NCI-H2029 (cell line): ENCODE measurements around the gene HIVEP2.

Experiments used
- DNase-seq: peaks from one replicate; lab custom pipeline; 2025; lab: John Stamatoyannopoulos, UW

Gene HIVEP2

DNA sequence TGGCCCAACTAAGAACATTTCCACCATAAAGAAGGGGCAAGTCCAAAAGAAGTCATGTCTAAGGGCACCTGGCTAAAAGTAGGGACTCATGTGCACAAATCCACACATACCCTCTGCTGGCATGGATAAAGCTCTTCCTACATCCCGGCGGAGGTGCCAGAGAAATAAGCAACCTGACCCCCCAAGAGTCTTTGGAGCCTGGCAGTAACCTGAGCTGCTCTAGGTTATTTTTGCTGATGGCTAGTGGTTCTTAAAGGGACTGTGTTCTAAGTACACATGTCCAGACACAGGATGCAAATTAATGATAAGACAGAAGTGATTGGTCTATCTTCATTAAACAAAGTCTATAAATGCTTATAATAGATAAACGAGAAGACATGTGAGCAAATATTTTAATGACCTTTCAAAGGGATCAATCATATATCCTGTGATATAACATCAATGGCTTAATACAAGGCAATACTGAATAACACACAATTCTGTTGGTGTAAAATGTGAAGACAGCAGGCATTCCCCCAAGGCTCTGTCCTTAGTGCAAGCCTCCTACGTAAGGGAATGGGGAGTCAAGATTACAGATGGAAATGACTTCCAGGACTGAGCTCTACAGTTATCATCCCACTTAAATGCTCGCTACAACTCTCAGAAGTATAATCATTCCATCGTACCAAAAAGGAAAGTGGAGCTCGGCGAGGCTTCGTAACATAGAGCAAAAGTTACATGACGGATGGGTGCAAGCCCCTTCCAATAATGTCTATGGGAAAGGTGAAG lies 52.5 kb downstream of the HIVEP2 start:
- DNase-seq: no peak

DNA sequence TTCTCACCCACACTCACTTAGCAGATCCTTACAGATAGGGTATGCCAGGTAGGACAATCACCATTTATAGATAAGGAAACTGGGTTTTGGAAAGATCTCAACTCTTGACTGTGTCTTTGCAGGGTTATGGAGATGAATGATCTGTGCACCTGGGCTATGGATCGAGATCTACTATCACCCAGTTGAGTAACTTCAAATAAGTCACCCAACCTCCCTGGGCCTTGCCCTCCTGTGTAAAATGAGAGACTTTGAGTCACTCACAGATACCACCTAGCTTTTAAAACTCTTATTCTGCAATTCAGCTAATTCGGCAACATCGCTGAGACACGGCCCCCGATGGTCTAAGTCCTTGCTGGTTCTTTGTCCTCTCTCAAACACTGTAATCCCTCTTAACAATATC lies 53.5 kb downstream of the HIVEP2 start:
- no peak for DNase-seq

DNA sequence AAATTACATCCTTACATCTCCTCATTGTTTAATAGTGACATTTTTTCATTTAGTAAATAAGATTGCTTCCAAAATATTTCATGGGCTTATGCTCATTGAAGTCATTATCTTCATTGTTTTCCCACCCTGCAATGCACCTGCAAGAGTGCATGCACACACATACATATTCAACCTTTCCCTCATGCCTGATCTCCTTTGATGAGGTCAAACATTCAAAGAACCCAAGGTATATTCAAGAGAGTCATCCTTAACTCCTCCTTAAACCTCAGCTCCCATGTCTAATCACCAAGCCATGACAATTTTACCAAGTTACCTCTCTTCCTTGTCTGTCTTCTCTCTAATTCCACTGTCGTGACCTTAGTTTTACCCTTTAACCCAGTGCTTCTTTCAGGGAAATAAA lies 56.5 kb downstream of the HIVEP2 start:
- no peak for DNase-seq

DNA sequence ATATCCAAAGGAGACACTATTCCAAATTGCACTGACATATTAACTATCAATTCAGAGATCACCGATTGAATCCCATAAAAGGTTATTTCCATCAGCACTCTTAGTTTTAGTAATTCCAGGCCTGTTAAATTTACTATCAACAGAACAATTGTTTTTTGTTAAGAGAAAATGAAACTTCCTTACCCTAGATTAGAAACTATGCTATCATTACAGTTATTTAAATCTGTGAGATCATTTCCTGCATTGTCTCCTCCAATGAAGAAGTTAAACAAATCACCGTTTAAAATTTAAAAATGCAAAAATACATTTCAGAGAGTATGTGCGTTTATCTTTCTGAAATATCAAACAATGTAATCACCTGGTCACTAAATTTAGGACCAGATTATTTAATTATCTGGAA lies 57.5 kb downstream of the HIVEP2 start:
- no peak for DNase-seq

DNA sequence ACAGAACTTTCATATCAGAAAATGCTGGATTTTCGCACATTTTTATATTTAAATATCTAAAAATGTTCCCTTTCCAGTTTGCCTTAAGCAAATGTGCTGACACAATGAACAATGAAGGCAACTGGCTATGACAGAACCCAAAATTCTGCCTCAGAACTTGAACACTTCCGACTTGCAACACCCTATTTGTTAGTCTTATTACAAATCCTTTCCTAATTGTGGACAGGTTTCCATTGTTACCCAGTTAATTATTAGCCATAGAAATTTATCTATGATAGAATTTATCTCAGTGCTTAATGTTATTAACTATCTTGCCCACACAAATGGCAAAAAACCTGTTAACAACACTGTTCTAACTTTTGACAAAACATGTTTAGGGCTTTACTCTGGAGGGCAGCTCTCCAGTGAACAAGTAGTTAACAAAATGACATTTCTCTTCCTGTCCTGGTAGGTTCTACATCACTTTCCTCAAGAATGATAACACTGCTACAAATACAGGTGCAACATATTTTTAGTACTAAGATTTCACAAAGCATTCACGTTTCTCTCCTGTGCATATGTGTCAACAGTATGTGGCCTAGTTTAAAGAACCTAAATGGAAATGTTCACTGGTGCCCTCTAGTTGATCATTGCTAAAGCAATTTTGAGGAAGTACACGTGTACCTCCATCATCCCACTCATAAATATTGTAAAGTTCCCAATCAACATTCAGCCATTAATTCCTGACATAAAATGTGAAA lies 58.4 kb downstream of the HIVEP2 start:
- DNase-seq: no peak

DNA sequence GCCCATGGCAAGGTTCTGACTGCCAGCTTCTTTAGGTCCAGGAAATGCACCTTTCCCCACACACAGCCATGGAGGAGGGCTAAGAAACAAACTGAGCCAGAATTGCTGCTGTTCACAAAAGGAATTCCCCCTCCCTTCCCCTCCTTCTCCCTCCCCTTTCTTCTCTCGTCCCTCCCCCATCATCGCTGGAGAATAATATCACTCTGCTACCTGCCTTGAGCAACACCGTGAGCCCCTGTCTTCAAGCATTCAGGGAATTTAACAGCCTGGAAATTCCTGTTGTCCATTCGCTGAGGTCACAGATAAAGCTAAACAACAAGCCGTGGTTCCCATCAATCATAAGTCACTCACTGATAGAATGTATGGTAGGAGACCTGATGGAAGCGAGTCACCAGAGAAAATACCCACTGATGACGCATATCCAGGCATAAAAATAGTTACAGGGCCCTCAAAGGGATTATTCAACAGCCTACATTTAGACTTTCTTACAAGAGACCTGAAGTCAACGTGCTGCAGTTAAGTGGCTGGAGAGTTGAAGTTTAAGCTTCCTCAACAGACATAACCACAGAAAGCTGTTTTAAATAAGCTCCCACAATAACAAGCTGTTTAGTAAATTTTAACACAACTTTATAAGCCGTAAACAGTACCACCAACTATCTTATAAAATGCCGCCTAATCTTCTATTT lies 59.7 kb downstream of the HIVEP2 start:
- no peak for DNase-seq

DNA sequence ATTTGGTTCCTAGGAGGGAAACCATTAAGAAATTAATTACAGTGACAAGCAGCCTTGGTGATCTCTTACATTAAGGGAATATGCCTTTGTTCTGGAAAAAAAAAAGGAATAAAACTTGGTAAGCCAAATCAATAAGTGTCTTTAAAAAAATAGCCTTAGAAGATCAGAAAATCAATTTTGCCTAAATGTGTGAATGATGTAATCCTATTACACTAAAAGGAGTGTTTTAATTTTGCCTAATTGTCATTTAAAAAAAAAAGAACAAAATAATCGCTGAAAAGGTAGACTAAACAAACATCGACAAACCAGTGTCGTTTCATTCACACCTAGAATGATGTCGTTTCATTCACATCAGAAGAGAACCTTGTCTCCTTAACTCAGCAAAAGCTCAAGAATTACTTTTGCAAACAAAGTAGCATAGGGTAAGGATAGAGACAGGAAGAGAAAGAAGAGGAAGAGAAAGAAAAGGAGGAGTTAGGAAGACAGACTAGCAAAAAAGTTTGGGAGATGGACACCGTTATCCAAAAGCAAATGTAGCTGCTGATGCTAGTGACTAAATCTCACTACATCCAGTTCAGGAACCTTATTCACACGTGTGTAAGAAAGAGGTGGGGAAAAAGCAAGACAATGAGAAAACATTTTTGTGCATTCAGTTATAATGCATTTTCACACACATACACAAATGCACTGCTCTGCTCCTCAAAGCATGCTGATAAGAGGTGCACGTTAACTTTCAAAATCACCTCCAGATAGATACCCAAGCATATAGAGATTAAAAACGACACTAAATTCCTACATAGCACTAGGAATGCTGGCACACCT lies 60.6 kb downstream of the HIVEP2 start:
- no peak for DNase-seq

DNA sequence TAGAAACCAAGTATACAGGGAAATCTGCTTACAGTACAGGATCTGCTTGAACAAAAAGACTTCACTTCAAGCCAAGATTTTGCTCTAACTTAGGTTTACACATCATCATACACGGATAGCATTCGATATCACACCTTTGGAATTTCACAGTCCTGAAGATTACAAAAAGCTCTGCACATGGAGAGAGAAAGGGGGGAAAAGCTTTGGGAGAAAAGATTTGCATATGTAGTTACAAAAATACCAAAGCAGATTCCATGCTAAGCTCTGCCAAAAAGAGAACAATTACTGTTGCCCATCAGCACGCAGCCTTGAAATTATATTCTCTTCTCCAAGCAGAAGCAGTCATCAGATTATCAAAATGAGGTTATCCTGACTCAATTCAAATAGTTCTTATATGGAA lies 62.0 kb downstream of the HIVEP2 start:
- DNase-seq: no peak

DNA sequence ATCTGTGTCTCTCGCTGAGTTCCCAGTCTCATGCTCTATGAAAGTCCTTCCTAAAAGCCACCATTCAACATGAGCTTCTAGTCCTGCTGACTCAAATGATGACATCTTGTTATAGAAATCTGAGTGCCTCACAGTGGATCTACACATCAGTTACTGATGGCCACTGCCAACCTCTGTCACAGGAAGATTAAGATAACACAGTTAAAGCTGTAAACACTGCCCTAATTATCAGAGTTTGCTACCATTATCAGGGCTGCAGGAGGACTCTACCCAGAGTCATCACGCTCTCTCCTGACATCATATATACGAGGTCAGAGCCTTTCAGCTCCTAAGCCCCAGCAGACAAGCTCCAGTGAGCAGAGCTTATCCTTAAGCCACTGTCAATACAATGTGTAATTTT lies 63.2 kb downstream of the HIVEP2 start:
- DNase-seq: no peak

DNA sequence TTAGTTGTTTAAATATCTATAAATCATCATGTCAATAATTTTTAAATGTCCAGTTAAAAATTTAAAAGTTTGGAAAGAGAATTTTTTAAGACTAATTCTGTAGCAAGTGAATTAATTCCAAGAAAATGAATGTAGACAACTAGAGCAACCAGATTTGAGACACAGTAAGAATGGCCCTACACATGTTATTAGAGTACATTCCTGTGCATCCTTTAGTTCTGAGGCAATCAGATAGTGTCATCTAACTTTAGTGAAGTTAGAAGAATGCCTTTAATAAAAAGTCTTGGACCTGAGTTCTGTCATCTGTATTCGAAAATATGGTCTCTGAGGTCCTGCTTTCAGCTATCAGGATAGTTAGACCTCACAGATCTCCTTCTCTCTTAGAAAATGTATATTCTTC lies 63.7 kb downstream of the HIVEP2 start:
- DNase-seq: no peak

DNA sequence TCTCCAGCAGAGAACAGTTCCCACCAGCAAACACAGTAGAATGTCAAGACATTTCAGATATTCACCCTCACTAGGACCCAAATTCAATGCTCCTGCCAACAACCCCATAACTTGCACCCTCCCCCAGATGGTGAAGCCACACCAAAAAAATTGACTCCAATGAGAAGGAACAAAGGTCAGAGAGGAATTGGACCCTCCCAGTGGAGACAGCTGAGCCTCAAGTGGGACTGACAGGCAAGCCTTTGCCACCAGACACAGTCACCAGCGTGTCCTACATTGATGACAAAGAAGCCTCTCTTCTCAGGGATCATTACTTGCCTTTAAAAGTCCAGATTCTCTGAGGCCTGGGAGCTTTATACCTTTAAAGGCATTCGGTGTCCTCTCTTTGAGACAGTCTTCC lies 64.8 kb downstream of the HIVEP2 start:
- no peak for DNase-seq

DNA sequence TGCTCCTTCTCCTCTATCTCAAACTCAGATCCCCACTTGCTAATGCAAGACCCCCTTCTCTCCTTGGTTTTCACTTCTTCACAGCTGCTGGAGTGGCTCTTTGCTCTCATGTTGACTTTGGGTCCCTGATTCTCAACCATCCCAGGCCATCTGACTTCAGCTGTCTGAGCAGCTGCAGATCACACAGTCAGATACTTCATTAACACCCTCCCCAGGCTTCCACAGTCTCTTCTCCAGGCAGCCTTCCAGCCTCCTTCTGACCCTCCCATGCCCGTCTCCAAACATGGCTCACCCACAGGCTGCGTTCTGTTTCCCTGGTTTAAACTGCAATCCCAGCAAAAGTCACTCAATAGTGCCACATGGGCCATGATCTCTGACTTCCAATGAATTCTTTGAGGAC lies 65.4 kb downstream of the HIVEP2 start:
- DNase-seq: no peak

DNA sequence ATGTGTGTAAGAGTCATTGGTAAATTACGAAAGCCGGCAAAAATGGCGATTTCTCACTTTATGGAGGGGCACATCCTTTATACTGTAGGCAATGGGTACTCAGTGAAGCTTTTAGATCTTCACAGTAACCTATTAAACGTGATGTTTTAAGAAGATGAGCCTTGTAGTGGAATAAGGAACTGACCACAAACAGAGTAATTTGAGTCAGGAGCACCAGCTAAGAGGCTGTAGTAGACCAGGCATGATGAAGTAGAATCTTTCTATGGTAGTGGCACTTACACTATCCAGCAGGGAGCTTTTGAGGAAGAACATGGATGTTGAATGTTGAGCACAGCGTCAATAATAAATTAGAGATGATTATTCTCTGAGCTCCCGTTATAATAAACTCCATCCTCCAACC lies 65.9 kb downstream of the HIVEP2 start:
- no peak for DNase-seq

DNA sequence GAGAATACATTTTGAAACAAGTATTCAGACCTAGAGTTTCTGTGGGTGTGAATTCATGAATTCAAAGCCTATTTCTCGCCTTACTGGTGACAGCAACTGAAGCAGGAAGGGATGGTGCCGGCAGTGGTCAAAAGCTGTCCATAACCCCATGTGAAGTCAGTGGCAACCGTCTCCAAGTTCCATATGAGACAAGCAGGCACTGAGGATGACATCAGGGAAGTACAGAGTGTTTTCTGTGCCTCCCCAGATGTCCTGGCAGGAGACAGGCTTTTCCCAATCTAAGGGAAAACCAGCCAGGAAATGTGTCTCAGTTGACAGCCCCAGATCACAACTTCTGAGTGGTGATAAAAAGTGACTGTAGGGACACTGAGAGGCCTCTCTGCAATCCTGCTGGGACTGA lies 66.6 kb downstream of the HIVEP2 start:
- no peak for DNase-seq

DNA sequence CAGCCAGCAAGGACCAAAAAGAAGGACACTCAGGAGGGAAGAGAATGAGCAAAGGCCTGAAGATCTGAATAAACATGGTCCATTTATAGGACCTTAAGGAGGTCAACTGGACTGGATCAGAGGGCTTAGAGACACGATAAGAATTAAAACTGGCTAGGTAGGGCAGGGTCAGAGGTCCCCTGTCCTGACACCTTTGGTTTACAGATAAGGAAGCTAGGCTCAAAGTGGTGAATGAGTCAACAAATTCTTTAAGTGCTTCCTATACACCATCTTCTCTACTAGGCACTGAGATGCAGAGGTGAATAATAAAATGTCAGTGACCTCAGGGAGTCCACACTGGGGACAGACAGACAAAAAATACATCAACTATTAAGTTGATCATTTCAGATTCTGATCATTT lies 70.3 kb downstream of the HIVEP2 start:
- no peak for DNase-seq

DNA sequence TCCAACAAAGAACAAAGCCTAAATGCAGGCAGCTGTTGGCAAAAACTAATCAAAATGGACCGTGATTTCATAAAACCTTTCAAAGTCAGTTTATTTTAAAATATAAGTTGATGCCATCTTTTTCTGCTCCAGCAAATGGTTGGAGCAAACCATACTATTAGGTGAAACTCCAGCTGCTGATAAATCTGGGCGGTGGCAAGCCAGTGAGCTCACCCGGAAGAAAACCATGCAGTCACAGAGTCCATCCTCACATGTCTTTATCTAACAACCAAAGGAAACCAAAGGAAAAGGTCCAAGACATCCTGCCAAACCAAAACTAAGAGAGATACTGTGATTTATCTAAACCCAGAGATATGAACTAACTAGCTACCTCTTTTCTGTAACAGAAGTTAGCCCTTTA lies 72.6 kb downstream of the HIVEP2 start:
- no peak for DNase-seq

DNA sequence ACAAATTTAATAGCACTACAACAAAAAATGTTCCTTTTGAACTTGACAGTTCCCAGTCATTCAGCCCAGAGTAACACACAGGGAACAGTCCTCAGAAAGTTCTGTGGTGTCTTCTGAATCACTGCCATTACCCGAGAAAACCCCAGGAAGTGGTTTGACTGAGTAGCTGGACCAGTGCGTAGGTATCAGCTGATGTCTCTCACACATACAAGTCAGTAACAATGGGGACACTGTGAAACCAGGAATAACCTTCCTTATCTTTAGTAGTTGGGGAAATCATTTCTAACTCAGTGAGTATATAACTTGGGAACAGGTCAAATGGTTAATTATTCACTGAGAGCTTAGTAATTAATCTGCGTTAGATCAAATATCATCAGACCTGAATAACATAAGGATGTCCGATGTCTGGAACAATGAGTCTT lies 73.1 kb downstream of the HIVEP2 start:
- DNase-seq: no peak

DNA sequence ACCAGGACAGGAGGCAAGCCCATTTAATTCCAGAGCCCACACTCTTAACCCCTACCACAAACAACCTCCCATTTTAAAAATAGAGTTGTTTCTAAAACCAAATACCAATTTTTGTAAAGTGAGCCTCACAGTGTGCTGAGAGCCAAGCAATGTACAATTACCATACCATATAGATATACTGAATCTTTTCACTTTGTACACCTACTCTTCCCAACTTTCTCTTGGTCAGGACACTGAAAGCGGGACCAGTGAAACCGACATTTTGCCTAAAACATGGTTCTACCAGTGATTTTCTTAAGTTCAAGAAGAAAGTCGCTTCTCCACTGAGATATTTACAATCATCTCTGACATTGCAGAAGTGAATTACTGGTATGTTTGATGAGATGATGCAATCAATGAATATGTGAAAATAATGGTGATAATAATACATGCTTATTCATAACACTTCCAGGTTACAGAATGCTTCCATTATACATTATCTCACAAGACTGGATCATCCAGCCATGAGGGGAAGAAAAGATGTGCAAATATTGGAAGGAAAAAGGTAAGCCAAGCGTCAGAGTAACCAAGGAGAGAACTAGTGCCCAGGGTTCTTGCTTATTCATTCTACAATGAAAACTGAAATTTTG lies 74.1 kb downstream of the HIVEP2 start:
- DNase-seq: no peak

DNA sequence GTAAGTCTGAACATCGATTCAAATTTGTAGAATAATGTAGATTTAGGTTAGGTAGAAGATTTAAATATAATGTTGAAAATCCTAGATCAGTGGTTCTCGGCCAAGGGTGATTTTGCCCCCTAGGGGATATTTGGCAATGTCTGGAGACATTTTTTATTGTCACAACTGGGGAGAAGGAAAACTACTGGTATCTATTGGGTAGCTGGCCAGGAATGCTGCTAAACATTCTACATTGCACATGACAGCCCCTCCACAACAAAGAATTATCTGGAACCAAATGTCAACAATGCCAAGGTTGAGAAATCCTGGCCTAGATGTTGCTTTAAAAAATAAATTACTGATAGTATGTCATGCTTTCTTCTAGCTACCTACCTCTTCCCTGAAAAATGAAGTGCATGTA lies 76.1 kb downstream of the HIVEP2 start:
- no peak for DNase-seq

DNA sequence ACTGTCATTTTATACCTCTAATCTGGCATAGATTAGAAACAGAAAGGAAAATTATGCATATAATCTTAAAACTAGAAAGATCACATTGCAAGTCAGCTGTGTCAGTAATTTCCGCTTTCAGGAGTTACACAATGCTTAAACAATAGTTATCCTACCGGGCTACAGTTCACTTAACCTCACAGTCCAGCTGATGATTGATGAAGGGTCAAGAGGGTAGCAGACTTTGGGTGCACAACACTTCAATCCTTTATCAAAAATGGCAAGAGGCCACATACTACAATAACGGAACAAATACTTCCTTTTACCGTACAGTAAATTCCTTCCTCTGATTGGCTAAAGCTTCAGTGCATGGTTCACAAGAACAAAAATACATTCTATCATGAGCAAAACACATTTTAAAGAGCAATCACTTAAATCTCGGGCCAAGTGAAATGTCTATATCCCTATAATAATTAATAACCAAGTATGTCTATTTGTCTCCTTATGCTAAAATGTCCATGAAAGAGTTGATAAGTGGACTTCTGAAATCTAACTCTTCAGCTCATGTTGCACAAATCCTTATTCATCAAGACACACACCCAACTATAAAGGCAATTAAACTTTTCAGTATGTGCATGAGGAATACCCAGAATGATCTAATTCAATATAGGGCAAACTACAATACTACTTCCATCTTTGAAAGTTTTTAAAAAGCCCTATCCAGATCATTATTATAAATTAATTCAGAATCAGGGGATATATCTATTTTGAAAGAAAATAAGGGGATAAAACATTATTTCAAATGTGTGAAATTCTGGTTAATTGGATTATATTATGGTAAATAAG lies 76.8 kb downstream of the HIVEP2 start:
- DNase-seq: no peak

DNA sequence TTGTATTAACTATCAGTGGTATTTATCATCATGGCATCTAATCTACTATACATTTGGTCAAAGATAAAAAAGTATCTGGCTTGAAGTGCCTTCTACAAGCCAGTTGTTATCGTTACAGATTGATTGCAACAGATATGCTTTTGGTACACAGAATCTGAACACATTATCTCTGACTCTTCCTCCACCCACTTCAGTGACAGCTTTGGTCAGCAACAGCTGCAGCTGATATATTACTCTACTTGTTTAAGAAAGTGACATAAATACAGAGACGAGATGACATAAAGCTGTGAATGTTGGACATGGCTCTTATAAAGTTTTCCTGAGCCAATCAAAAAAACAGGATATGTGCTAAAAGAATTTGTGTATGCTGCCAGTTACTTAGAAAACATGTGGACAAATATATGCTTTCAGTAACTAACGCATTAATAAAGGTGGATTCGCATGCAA lies 77.6 kb downstream of the HIVEP2 start:
- no peak for DNase-seq
